Lung (tissue), 12 donors: ENCODE data around the gene ALK. TPM values are rescaled to one million over a fixed set of nuclear protein-coding genes. Genes with fewer than 3 reads are reported as not detected.

Experiments
- ATAC-seq: fragments of 200-7000 bp; cut with Tn5 transposase; one replicate; pipeline ENCODE4 v1.9.1; 2020; ENCODE audit warnings: moderate number of reproducible peaks; ENCODE audit not compliant: insufficient read depth, low FRiP score
- DNase-seq, 3 donors: peaks; one replicate each; pipeline ENCODE4 v3.0.0-alpha.2; 2013 to 2017
- H3K27ac ChIP-seq, 2 donors: one replicate each; pipeline ENCODE4 v1.5.1; 2013; ENCODE audit warnings: mild to moderate bottlenecking in 2 of 2, moderate library complexity in 2 of 2, control low read depth in 1 of 2, inconsistent platforms in 1 of 2, low read depth in 1 of 2, low read length in 1 of 2
- H3K27me3 ChIP-seq, 3 donors: one replicate each; pipeline ENCODE4 v1.5.1; 2013; ENCODE audit warnings: low read length in 2 of 3; ENCODE audit not compliant: control insufficient read depth in 3 of 3, insufficient read depth in 3 of 3
- H3K36me3 ChIP-seq, 4 donors: one replicate each; pipeline ENCODE4 v1.5.1; 2013; ENCODE audit warnings: low read length in 4 of 4, mild to moderate bottlenecking in 1 of 4, moderate library complexity in 1 of 4; ENCODE audit not compliant: control insufficient read depth in 4 of 4, insufficient read depth in 4 of 4
- H3K4me1 ChIP-seq, 5 donors: one replicate each; pipeline ENCODE4 v1.5.1; 2013; ENCODE audit warnings: low read length in 5 of 5, mild to moderate bottlenecking in 2 of 5, moderate library complexity in 1 of 5; ENCODE audit not compliant: control insufficient read depth in 5 of 5, insufficient read depth in 5 of 5
- H3K4me3 ChIP-seq: one replicate; pipeline ENCODE4 v1.5.1; 2013; ENCODE audit warnings: mild to moderate bottlenecking, control low read depth, moderate library complexity
- H3K9ac ChIP-seq, 2 donors: one replicate each; pipeline ENCODE4 v1.5.1; 2013; ENCODE audit warnings: low read length in 2 of 2, control low read depth in 1 of 2; ENCODE audit not compliant: insufficient read depth in 1 of 2
- H3K9me3 ChIP-seq, 4 donors: one replicate each; pipeline ENCODE4 v1.5.1; 2013; ENCODE audit warnings: low read length in 3 of 4, mild to moderate bottlenecking in 1 of 4, moderate library complexity in 1 of 4; ENCODE audit not compliant: control insufficient read depth in 4 of 4, insufficient read depth in 3 of 4
- CTCF ChIP-seq: IDR thresholded peaks from 2 replicates; pipeline ENCODE4 v1.5.1; 2012; ENCODE audit warnings: mild to moderate bottlenecking; ENCODE audit errors: control extremely low read depth, extremely low read depth
- WGBS, 2 donors: extraction: QIAGEN DNeasy Blood & Tissue Kit; methylation state at CpG; one replicate each; pipeline ENCODE4 v1.1.7; 2013; 5-methylcytosine and 5-hydroxymethylcytosine counted together
- polyA plus RNA-seq, 2 donors: library from polyadenylated mRNA; stranded (reverse); fragments of 200-250 nt; gene quantifications; one replicate each; pipeline ENCODE4 v1.2.1, GENCODE V29; 2013
- total RNA-seq, 2 donors: library from RNA; depleted of rRNA in 1 of 2; stranded (reverse); fragments of >200 nt in 1 of 2; gene quantifications; one replicate each; pipeline ENCODE4 v1.2.1, GENCODE V29; 2014 to 2021
- donor health status: control.
- donor health status: control.
- donor health status: Bipolar disorder and iron deficiency.
- donor health status: healthy.
- donor health status: DM: yes; HTN: yes; CAD: no.

ALK gene
- total and polyA plus RNA-seq, 4 donors = 0.09 to 0.25 (median 0.10) TPM; not detected in 1

- Histone ChIP-seq H3K4me1 (no peaks in the 10 kb centered on the region), H3K9me3 (peaks cover 0 to 4% (median 0%) of the 10 kb centered on the region in 4 donors), H3K4me3 (no peak overlapping the region), H3K9ac (no peak overlapping the region), H3K27me3 (no peaks in the 10 kb centered on the region), H3K27ac (no peak overlapping the region), H3K36me3 (no peaks in the 10 kb centered on the region)
- no peak for DNase-seq
- ATAC-seq = no peak
- WGBS, 2 donors = 0% methylated on average over 1 of the region's 1 CpG
- TF ChIP-seq CTCF = no peak
Measured at GRCh38 chr2:29864988-29865387, 56.4 kb downstream of the ALK start.

- Histone ChIP-seq H3K4me1 (no peaks in the 10 kb centered on the region), H3K36me3 (no peaks in the 10 kb centered on the region), H3K27me3 (no peaks in the 10 kb centered on the region), H3K4me3 (no peak overlapping the region), H3K9me3 (peaks cover 0 to 11% (median 0%) of the 10 kb centered on the region in 4 donors), H3K9ac (no peak overlapping the region), H3K27ac (no peak overlapping the region)
- 78 to 80% methylated on average over 7 of the region's 7 CpGs for WGBS, 2 donors
- no peak for TF ChIP-seq CTCF
- ATAC-seq (no peak), DNase-seq (no peak)
Measured at GRCh38 chr2:29855924-29856639, 65.3 kb downstream of the ALK start.

GRCh38 chr2:29850794-29851193 lies 70.6 kb downstream of the ALK start:
- no peaks in the 10 kb centered on the region for H3K36me3 ChIP-seq
- no peaks in the 10 kb centered on the region for H3K4me1 ChIP-seq
- ATAC-seq = no peak
- 87 to 88% methylated on average over 7 of the region's 7 CpGs for WGBS, 2 donors
- H3K9ac ChIP-seq = no peak overlapping the region
- no peak overlapping the region for H3K4me3 ChIP-seq
- peaks cover 0 to 2% (median 0%) of the 10 kb centered on the region in 3 donors for H3K27me3 ChIP-seq
- no peak for TF ChIP-seq CTCF
- H3K27ac ChIP-seq = no peak overlapping the region
- H3K9me3 ChIP-seq = peaks cover 0 to 9% (median 0%) of the 10 kb centered on the region in 4 donors
- no peak for DNase-seq
